Measurements from ENCODE around the gene LTO1.

The LTO1 gene

DNA sequence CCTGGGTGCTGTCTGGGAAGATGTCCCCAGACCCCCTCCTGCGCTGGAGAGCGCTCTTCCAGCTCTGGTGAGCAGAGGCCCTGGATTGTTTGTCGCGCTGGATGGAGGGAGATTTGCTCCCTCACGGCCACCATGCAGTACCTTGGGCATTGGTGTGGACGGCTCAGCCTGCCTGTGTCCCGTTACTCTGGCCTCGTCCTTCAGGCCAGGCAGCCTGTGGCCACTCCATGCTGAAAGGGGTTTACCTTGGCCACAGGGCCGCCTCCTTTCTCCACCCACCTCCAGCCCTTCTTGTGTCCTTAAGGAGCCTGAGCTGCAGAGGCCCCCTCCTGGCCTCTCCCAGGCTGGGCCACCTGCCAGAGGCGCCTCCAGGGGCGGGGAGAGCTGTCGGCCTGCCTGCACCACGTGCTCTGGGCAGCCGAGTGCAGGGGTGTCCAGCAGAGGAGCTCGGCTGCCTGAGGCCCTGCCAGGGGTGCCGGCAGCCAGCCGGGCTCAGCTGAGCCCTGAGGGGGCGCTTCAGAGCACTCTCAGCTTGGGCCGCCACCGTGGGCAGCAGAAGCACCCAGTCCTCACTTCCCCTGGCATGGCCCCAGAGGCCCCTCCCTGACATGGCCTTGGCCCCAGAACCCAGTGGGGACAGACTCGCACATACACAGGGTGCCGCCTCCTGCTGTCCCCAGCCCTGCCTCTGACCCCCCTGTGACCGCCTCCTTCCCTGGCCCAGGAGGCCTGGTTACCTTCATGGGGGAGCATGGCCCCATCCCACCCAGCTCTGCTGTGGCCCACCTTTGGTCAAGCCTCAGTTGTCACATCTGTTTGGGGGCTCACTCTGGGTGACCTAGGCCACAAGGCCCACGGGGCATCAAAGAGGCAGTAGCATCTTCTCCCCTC lies 30.8 kb downstream of the LTO1 start:
- no peak for DNase-seq

DNA sequence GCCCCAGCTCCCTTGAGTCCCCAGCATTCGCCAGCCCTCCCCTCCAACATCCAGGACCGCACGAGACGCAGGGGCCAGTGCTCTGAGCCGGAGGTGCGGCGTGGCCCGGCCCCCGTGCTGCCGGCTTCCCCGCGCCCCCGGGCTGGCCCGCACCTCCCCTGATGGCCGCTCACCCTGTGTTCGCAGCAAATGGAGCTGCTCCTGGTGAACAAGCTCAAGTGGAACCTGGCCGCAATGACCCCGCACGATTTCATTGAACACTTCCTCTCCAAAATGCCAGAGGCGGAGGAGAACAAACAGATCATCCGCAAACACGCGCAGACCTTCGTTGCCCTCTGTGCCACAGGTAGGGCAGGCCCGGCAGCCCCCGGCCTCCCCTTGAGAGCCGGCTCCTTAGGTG lies 31.5 kb downstream of the LTO1 start:
- no peak for DNase-seq

DNA sequence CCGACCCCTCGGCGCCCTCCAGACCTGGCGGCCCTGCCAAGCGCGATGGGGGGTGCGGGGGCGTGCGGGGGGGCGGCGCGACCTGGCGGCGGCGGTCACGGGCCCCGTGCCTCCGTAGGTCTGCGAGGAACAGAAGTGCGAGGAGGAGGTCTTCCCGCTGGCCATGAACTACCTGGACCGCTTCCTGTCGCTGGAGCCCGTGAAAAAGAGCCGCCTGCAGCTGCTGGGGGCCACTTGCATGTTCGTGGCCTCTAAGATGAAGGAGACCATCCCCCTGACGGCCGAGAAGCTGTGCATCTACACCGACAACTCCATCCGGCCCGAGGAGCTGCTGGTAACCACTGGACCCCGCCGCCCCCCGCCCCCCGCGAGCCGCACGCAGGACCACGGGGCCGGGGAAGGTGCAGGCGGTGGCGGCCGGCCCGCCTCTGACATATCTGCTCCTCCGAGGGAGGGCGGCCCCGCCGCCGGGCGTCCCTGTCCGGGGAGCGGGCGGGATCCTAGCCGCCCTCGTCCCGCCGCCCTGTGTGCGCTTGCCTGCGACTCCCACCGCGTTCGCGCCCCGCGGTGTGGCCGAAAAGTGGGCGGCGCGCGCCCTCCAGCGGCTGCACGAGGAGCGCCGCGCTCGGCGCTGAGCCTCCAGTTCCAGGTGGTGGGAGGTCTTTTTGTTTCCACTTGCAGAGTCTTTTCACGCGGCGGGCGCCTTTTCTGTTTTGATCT lies 32.1 kb downstream of the LTO1 start:
- peak; percentile 83 for DNase-seq

DNA sequence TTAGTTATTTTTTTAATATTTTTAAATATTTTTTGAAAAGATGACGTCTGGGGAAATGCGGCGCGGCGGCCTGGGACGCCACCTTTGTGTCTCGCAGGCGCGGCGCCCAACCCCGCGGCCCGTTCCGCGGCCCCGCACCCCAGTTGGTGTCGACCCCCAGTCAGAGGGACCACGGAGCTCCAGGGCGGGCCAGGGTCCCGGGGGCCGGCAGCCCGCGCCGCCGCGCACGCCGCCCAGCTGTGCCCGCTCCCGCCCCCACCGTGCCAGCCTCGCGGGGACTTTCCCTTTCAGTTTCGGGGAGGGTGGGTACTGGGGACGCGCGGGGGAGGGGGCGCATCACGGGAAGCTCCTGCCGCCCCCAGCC lies 32.6 kb downstream of the LTO1 start:
- peak; percentile 63 for DNase-seq

DNA sequence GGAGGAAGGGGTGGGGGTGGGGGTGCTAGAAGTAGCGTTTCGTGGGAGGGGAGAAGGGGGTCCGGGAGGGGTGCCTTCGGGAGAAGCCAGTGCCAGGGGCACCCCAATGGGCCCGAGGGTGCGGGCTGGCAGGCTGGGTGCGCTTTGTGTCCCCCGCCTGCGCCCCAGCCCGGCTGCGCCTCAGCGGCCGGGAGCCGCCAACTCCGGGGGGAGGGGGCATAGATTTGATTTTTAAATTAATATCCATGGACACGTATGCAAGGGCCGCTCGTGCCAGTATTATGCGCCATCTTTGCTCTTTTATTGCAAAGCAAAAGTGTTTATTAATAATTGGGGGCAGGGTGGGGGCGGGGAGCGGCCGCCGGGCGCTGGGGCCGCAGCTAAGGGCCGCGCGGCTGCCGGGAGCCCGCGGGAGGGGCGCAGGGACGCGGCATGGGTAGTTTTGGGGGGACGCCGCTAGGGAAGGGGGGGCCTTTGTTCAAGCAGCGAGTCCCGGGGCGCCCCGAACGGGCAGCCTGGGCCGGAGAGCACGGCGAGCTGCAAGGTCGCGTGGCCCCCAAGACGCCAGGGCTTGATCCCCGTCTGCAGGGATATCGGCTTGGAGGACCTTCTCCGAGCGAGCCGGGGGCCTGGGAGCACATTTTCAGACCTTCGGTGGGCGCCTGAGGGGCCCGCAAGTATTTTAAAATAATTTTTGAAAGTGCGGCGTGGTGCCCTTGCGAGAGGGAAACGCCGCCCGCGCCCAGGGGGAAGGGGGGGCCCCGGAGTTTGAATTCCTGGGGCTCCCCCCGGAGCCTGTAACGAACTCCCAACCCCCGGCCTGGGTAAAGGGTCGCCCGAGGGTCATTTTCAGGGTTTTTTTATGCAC lies 33.2 kb downstream of the LTO1 start:
- no peak for DNase-seq

DNA sequence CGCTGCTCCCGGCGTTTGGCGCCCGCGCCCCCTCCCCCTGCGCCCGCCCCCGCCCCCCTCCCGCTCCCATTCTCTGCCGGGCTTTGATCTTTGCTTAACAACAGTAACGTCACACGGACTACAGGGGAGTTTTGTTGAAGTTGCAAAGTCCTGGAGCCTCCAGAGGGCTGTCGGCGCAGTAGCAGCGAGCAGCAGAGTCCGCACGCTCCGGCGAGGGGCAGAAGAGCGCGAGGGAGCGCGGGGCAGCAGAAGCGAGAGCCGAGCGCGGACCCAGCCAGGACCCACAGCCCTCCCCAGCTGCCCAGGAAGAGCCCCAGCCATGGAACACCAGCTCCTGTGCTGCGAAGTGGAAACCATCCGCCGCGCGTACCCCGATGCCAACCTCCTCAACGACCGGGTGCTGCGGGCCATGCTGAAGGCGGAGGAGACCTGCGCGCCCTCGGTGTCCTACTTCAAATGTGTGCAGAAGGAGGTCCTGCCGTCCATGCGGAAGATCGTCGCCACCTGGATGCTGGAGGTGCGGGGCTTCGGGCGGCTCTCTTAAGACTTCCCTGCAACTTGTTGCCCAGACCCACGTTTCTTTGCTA lies 34.1 kb downstream of the LTO1 start, which contains the start of gene CCND1:
CCND1 (plus strand) TSS at position 162 of the 587 bp plus-strand sequence; CDS start at position 320, 158 bp downstream.
- DNase-seq = peak; percentile 38

DNA sequence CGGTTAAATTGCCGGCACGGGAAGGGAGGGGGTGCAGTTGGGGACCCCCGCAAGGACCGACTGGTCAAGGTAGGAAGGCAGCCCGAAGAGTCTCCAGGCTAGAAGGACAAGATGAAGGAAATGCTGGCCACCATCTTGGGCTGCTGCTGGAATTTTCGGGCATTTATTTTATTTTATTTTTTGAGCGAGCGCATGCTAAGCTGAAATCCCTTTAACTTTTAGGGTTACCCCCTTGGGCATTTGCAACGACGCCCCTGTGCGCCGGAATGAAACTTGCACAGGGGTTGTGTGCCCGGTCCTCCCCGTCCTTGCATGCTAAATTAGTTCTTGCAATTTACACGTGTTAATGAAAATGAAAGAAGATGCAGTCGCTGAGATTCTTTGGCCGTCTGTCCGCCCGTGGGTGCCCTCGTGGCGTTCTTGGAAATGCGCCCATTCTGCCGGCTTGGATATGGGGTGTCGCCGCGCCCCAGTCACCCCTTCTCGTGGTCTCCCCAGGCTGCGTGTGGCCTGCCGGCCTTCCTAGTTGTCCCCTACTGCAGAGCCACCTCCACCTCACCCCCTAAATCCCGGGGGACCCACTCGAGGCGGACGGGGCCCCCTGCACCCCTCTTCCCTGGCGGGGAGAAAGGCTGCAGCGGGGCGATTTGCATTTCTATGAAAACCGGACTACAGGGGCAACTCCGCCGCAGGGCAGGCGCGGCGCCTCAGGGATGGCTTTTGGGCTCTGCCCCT lies 34.7 kb downstream of the LTO1 start:
- no peak for DNase-seq

DNA sequence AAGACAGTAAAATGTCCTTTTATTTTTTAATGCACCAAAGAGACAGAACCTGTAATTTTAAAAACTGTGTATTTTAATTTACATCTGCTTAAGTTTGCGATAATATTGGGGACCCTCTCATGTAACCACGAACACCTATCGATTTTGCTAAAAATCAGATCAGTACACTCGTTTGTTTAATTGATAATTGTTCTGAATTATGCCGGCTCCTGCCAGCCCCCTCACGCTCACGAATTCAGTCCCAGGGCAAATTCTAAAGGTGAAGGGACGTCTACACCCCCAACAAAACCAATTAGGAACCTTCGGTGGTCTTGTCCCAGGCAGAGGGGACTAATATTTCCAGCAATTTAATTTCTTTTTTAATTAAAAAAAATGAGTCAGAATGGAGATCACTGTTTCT lies 35.3 kb downstream of the LTO1 start:
- no peak for DNase-seq

DNA sequence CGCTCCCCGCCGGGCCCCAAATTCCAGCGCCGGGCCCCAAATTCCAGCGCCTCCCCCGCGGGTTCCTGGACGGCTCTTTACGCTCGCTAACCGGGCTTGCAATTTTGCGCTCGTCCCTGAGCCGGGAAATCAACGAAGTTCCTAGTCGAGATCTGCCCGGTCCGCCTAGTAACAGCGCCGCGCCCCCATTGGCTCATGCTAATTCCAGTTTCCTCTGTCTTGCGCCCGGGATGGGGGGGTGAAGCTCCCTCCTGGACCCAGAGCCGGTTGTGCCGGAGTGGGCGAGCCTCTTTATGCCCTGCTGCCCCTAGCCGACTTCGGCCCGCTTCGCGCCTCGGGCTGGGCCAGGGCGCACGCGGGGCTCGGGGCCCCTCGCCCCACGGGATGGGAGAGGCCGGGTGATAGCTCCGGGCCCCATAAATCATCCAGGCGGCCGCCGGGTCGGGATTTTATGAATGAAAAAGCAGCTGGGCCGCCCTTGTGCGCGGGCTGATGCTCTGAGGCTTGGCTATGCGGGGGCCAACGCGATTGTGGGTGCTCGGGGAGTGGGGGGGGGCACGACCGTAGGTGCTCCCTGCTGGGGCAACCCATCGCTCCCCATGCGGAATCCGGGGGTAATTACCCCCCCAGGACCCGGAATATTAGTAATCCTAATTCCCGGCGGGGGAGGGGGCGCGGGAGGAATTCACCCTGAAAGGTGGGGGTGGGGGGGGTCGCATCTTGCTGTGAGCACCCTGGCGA lies 36.0 kb downstream of the LTO1 start:
- DNase-seq = no peak

DNA sequence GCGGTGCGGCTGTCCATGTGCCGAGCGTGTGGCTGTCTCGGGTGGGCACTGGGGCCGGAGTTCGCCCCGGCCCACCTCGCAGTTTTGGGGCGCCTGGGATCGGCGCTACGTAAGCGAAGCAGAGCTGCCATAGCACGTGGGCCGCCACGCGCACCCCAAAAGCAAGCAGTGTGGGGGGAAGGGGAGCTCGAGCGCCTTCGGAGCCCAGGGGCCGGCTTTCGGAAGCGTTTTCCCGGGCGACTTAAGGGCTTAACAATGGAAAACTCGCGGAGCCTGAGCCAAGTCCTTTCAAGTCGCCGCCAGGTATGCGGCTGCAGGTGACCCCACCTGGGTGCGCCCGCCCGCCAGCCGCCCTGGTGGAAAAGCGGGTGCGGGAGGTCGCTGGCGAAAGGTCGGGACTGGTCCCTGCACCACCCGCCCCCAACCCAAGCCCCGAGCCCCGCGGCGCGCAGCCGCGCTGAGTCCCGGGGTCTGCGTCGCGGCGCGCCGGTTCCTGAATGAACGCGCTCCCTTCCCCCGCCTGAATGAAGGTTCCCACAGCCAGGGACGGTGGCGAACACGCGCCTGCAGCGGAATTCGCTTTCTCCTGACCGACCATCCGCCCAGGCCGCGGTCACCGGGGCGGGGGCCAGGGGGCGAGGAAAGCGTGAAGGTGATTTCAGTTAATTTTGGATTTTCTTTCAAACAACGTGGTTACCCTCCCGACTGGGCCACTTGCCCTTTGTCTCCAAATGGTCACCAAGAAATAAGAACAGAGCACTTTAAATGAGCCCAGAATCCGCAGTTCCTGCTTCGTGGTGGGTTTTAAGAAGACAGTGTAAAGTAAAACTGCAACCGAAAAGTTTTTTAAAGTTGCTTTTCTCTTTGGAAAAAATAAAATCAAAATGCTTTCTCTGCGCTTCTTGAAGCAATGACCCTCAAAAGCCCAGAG lies 36.9 kb downstream of the LTO1 start:
- DNase-seq = no peak

DNA sequence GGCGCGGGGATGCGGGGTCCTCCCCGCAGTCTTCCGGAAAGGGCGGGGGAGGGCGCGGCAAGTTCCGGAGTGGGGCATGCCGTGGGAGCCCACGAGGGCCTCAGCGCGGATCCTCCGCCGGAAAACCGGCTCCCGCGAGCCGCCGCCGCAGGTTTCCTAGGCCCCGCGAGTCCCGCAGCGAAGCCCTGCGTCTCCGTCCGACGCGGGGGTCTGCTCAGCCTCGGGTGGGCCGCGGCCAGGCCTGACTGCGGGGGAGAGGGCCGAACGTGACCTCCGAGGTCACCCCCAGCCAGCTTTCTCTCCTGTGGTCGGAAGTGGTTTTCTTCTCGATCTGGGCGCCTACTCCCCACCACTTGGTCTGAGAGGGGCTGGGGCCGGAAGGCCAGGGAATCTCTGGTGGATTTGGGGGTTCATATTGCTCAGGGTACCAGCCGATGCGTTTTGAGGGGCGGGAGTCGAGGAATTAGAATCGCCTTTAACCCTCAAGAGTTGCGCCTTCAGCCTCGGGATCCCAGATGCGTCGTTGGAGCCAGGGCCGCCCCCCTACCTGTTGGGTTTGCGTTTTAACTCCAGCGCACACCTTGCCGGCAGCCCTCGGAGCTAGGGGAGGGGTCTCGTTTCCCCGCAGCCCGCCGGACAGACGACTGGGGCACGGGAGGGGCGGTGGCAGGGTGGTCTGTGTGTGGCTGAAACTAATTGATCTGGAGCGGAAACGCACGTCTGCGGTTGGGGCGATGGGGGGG lies 37.8 kb downstream of the LTO1 start:
- no peak for DNase-seq

DNA sequence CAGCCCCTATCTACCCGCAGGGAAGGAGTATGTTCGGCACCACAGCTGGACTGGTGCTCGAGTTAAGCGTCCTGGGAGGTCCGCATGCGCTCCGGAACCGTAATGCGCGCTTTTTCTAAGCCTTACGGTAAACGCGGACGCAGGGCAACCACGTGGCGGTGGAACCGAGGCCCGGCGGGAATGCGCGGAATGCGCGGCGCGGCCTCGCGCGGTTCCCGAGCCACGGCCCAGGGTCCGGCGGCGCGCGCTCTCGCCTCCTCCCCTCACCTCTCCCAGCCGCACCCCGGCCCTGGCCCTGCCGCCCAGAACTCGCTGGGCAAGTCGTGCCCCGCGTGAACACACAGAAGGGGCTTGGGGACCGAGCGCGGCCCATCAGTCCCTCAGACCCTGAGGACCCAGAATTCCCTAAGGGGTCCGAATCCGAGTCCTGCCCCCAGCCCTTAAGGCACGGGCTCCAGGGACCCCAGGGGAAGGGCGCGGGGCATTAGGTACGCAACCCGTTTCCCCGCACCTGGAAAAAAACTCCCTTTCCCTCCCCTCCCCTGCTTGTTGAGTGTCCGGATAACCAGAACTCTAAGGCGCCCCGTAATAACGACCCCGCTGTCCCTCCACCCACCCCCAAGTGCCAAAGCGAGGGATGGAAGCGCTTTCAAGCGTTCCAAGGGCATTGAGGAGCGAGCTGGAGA lies 38.5 kb downstream of the LTO1 start:
- DNase-seq = no peak

DNA sequence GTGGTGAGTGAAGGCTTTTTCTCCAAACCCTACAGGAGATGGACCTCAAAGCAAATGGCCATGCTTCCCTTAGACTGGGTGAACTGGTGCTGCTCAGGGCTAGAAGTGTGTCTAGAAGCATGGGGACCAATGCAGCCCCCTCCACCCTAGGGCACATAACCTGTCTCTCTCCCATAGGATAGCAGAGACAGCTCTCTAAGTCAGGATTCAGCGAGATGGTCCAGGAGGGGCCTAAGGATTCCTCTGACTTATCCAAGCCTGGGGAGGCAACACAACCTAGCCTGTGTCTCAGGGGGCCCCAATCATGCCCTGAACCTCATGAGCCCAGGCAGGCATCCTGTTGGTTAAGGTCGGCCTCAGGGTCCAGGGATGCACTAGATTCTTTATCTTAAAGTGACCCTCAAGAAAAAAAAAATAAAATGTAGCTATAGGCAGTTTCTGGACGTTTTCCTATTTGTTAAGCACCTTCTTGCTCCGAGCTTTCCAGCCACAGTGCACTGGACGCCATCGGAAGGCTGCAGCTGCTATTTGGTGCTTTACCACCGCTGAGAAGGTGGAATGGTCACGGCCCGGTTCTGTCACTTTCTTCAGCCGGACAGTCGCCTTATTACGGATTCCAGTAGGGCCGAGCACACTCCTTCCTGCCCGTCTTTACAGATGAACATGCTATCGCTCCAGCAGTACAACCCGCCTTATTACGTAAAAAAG lies 39.2 kb downstream of the LTO1 start:
- no peak for DNase-seq

DNA sequence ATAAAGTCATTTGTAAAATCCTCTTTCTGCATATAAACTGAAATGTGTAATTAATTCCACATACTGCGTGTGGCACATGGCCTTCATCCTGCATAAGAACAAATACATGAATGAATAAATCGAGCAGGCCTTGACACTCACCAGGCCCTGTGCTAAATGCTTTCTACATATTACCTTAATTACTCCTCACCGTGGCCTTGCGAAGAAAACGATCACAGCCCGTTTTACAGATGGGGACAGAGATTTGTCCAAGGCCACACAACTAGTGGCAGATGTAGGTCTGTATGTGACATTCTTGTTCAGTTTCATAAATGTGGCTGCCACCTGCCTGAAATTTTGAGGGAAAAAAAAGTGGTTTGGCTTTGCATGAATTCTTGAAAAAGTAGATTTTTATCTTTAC lies 40.0 kb downstream of the LTO1 start:
- no peak for DNase-seq

DNA sequence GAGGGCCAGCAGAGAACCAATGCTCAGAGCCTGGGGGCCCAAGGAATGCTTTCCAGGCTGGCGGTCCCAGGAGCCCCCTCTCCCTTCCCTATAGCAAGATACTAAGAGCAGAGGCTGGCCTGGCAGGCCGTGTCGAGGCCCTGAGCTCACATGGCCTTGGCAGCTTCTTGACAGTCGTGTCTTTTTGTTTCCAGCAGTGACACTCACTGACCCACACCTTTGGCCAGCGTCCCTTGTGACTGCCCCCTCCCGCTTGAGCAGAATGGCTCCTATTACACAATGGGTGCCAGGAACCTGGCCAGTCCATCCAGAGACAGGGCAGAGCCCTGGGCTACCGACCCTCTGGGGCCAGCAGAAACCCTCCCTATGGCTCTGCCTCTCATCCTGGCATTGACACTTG lies 40.6 kb downstream of the LTO1 start:
- no peak for DNase-seq

DNA sequence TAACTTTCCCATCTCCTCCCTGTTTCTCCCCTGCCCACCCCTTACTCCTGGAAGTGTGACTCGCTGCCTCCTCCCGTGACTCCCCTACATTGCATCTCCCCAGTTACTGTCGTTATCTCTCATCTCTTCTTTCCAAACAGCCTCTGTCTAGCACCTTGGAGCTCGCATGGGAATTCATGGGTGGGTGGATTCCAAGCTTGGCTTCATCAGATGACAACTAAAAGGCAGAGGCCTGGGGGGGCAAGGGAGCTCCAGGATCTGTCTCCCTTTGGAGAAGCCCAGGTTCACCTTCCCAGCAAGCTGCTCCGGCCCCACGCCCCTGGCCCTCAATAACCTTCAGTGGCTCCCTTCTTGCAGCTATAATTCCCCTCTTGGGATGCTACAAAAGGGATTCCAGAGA lies 41.1 kb downstream of the LTO1 start:
- no peak for DNase-seq

DNA sequence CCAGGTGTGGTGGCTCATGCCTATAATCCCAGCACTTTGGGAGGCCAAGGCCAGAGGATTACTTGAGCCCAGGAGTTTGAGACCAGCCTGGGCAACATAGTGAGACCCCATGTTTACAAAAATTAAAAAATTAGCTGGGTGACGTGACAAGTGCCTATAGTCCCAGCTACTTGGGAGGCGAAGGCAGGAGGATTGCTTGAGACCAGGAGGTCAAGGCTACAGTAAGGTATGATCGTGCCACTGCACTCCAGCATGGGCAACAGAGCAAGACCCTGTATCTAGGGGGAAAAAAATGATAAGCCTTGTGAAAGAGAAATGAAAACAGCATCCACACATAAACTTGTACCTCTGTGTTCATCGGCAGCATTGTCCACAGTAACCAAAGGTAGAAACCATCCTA lies 42.3 kb downstream of the LTO1 start:
- no peak for DNase-seq

DNA sequence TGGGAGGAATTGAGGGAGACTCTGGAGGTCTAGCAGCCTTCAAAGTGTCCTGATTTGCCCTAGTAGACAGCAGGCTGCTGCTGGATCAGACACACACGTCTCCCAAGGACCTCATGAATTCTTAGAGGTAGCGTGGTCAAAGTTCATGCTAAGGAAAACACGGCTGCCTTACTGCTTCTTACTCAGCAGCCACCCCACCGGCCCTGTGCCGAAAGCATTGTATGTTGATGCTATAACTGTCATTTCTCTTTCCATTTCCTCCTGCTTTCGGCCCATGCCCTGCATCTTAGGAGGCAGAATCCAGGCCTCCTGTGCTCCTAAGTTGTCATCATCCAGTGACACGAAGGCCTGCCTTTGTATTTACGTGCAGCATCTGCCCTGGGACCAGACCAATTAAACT lies 44.7 kb downstream of the LTO1 start:
- no peak for DNase-seq

Measured in stimulated activated CD4-positive, alpha-beta T cell treated with anti-CD3 and anti-CD28 coated beads, Interleukin-12 subunit alpha, Interleukin-12 subunit beta, amount 100 ng/mL, for 4 hours (primary cell).